ENCODE measurements around the gene MUC6. TPM values are rescaled to one million over a fixed set of nuclear protein-coding genes. Genes with fewer than 3 reads are reported as not detected.

The MUC6 gene
- total RNA-seq, 4 donors from 2014 or later, result under 0.01 to 2.7 (median under 0.01) TPM; not detected in 1

- Histone ChIP-seq H3K27ac (no peak overlapping the region), H3K36me3 (no peaks in the 10 kb centered on the region), H3K9me3 (no peaks in the 10 kb centered on the region), H3K4me3 (no peak overlapping the region), H3K4me1 (peaks cover 0 to 14% (median 0%) of the 10 kb centered on the region in 4 donors), H3K27me3 (peaks cover 0 to 13% of the 10 kb centered on the region in 2 donors)
- DNase-seq (ENCODE audit: low spot score in 2 of 2), result no peak
- no peak for TF ChIP-seq EP300 (IDR thresholded peaks at IDR 0.05)
- no peak for TF ChIP-seq POLR2A (IDR thresholded peaks at IDR 0.05)
- TF ChIP-seq CTCF (IDR thresholded peaks at IDR 0.05), result no peak
- WGBS, 2 donors, result 63 to 74% methylated on average over 14 to 17 of the region's 18 CpGs
Observed at GRCh38 chr11:1072116-1072820, 35.8 kb upstream of the MUC6 start.

DNA sequence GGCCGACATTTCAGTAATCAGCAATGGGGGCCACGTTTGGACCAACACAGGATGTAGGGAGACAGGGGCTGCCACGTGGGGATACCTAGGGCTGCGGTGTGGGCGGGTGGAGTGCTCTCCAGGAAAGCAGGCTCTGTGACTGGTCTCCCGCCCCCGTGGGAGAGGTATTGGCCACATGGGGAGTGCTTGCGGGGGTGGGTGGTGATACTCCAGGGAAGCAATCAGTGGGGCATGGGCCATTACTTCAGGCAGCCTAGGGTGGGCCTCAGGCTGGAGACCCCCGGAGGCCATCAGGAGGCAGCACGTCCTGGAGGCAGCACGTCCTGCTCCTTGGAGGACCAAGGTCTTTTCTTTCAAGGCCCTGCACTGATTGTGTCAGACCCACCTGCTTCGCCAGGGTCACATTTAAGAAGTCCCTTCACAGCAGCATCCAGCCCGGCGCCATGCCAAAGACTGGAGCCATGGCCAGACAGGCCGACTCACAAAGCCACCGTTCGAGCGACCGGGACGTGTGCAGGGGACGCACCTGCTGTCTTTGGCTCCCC is 35.1 kb upstream of the MUC6 start:
- 83 to 92% methylated on average over 20 to 21 of the region's 21 CpGs for WGBS, 2 donors
- no peak overlapping the region for H3K4me3 ChIP-seq
- no peak overlapping the region for H3K27ac ChIP-seq
- peaks cover 0 to 14% (median 0%) of the 10 kb centered on the region in 4 donors for H3K4me1 ChIP-seq
- H3K27me3 ChIP-seq, result peaks cover 0 to 13% of the 10 kb centered on the region in 2 donors
- no peak for TF ChIP-seq POLR2A (IDR thresholded peaks at IDR 0.05)
- TF ChIP-seq EP300 (IDR thresholded peaks at IDR 0.05), result no peak
- no peak for TF ChIP-seq CTCF (IDR thresholded peaks at IDR 0.05)
- no peak for DNase-seq (ENCODE audit: low spot score in 2 of 2)
- no peaks in the 10 kb centered on the region for H3K9me3 ChIP-seq
- H3K36me3 ChIP-seq, result no peaks in the 10 kb centered on the region

GRCh38 chr11:1070594-1071462 is 34.3 kb upstream of the MUC6 start:
- no peak for DNase-seq (ENCODE audit: low spot score in 2 of 2)

DNA sequence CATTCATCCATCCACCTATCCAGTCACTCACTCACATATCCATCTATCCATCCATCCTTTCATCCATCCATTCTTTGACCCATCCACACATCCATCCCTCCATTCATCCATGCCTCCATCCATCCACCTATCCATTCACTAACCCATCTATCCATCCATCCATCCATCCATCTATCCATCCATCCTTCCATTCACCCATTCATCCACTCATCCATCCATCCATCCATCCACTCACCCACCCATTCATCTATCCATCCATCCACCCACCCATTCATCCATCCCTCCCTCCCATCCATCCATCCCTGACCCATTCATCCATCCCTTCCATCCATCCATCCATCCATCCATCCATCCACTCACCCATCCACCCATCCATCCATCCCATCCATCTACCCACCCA is 33.2 kb upstream of the MUC6 start:
- peaks cover 0 to 13% of the 10 kb centered on the region in 2 donors for H3K27me3 ChIP-seq

More at GRCh38 chr11:1070594-1071462, 34.3 kb upstream of the MUC6 start:
- Histone ChIP-seq H3K4me3 (no peak overlapping the region), H3K27me3 (peaks cover 0 to 13% of the 10 kb centered on the region in 2 donors), H3K9me3 (no peaks in the 10 kb centered on the region), H3K36me3 (no peaks in the 10 kb centered on the region), H3K4me1 (peaks cover 0 to 14% (median 0%) of the 10 kb centered on the region in 4 donors), H3K27ac (no peak overlapping the region)
- 90 to 91% methylated on average over 6 to 8 of the region's 9 CpGs for WGBS, 2 donors
- TF ChIP-seq CTCF (IDR thresholded peaks at IDR 0.05) (no peak), POLR2A (IDR thresholded peaks at IDR 0.05) (no peak), EP300 (IDR thresholded peaks at IDR 0.05) (no peak)

More for the DNA sequence above, 33.2 kb upstream of the MUC6 start:
- Histone ChIP-seq H3K4me3 (no peak overlapping the region), H3K27ac (no peak overlapping the region), H3K9me3 (no peaks in the 10 kb centered on the region), H3K4me1 (peaks cover 0 to 14% (median 0%) of the 10 kb centered on the region in 4 donors), H3K36me3 (no peaks in the 10 kb centered on the region)
- no peak for DNase-seq (ENCODE audit: low spot score in 2 of 2)
- TF ChIP-seq POLR2A (IDR thresholded peaks at IDR 0.05) (no peak), CTCF (IDR thresholded peaks at IDR 0.05) (no peak), EP300 (IDR thresholded peaks at IDR 0.05) (no peak)
